ENCODE results near the gene H6PD. TPM values are rescaled to one million over a fixed set of nuclear protein-coding genes. Genes with fewer than 3 reads are reported as not detected.
A peak's percentile ranks its signal among the peaks of the same experiment; 100 is the strongest.

Gene H6PD
- total and polyA plus RNA-seq, 9 of the 15 experiments (the other 6 are each of a cell fraction or from before 2014, with no cell fraction given), result 0.04 to 2.5 (median 0.95) TPM

- ATAC-seq (no peak), DNase-seq (ENCODE audit: extremely low read depth in 1 of 4, low spot score in 3 of 4) (no peak), FAIRE-seq (no peak)
- H3K27ac ChIP-seq (ENCODE audit: extremely low read depth, low read depth, low read length), result no peak overlapping the region
- H3K9ac ChIP-seq (ENCODE audit: insufficient read depth in 1 of 2, low read depth in 2 of 2, low read length in 2 of 2), result peak overlapping the region in 1 of 2 experiments; percentile 17; a peak in 1 of 4 replicates
- no peak overlapping the region for H2AFZ ChIP-seq (ENCODE audit: low read depth, low read length)
- peaks cover 6% of the 10 kb centered on the region; the same call in 1 of the 3 replicates for H3K79me2 ChIP-seq (ENCODE audit: control insufficient read depth, insufficient read depth, low read length)
- no TSS peak for BruUV-seq (replicated peaks)
- H3K9me1 ChIP-seq (ENCODE audit: control insufficient read depth, insufficient read depth, low read length), result no peaks in the 10 kb centered on the region
- intact Hi-C loops (cut with micrococcal nuclease) (no loop called here), in situ Hi-C loops (cut with MboI) (no loop called here)
- H3K9me3 ChIP-seq (replicated peaks; ENCODE audit: control insufficient read depth, insufficient read depth, low read depth, low read length), result no peaks in the 10 kb centered on the region
- H3K36me3 ChIP-seq (ENCODE audit: control insufficient read depth, insufficient read depth, low read length), result no peaks in the 10 kb centered on the region
- peaks cover 12 to 21% of the 10 kb centered on the region in 2 experiments for H3K4me1 ChIP-seq (replicated peaks in 1 of 2; ENCODE audit: control insufficient read depth in 2 of 2, insufficient read depth in 2 of 2, low read length in 2 of 2)
- peaks cover 16 to 49% of the 10 kb centered on the region in 2 experiments; a peak in 4 of 5 replicates for H3K27me3 ChIP-seq (ENCODE audit: control insufficient read depth in 2 of 2, insufficient read depth in 2 of 2, low read length in 2 of 2)
- ChIA-PET POLR2A (interaction anchor here (0.6 to 0.7 kb wide), 2 partner anchors 25 to 284 kb away, joined by 3 read pairs; no protein-coding TSS in a partner anchor), CTCF (ENCODE audit: low intra/inter-chr PET ratio) (interaction anchor here (0.6 kb wide), 1 partner anchor 1572 kb away, joined by 3 read pairs; no protein-coding TSS in a partner anchor)
- WGBS (ENCODE audit: insufficient coverage, low coverage, missing lambda C conversion rate), result 6% methylated on average over 13 of the region's 13 CpGs
- H4K20me1 ChIP-seq (replicated peaks; ENCODE audit: control insufficient read depth, insufficient read depth, low read length), result peaks cover 3% of the 10 kb centered on the region; the same call in 1 of the 2 replicates
- H3K4me2 ChIP-seq (ENCODE audit: insufficient read depth, low read length), result no peak overlapping the region
- no peak overlapping the region for H3K4me3 ChIP-seq
- TF ChIP-seq RBBP5 (IDR thresholded peaks at IDR 0.05; ENCODE audit: borderline replicate concordance, insufficient read depth, low read length, poor library complexity, severe bottlenecking), result no peak
- no peak for TF ChIP-seq ZFP30 (CRISPR knock-in tag; IDR thresholded peaks at IDR 0.05; ENCODE audit: borderline replicate concordance)
- no peak for TF ChIP-seq PKNOX1 (IDR thresholded peaks at IDR 0.05)
- no peak for TF ChIP-seq ZKSCAN3 (CRISPR knock-in tag; IDR thresholded peaks at IDR 0.05)
- no peak for TF ChIP-seq ELF2 (CRISPR knock-in tag; IDR thresholded peaks at IDR 0.05)
- TF ChIP-seq ZBTB40 (IDR thresholded peaks at IDR 0.05), result no peak
- no peak for TF ChIP-seq ZBTB40 (CRISPR knock-in tag; IDR thresholded peaks at IDR 0.05)
- TF ChIP-seq ZNF23 (CRISPR knock-in tag; IDR thresholded peaks at IDR 0.05), result no peak
- TF ChIP-seq HBP1 (CRISPR knock-in tag; IDR thresholded peaks at IDR 0.05), result no peak
- TF ChIP-seq CSDE1 (IDR thresholded peaks at IDR 0.05), result no peak
- TF ChIP-seq ARID2 (IDR thresholded peaks at IDR 0.05), result no peak
Observed at GRCh38 chr1:9231648-9232332, 2.8 kb upstream of the H6PD start.
